Measurements from ENCODE around the gene PCOLCE2. TPM values are rescaled to one million over a fixed set of nuclear protein-coding genes. Genes with fewer than 3 reads are reported as not detected.

The PCOLCE2 gene
- total RNA-seq, 4 donors from 2014 or later: 10.4 to 17.1 (median 12.8) TPM

GRCh38 chr3:142909282-142909681 is 20.4 kb upstream of the PCOLCE2 start:
- WGBS, 2 donors: 88% methylated on average over 3 of the region's 3 CpGs
- intact Hi-C loops (cut with DNase I; ENCODE audit: low total_unique reads): no loop called here
- H3K4me3 ChIP-seq (ENCODE audit: low read depth, poor library complexity, severe bottlenecking): no peak overlapping the region
- no peak for TF ChIP-seq CTCF (IDR thresholded peaks at IDR 0.05)
- DNase-seq (ENCODE audit: low spot score in 2 of 2): no peak

GRCh38 chr3:142907996-142908395 is 19.1 kb upstream of the PCOLCE2 start:
- intact Hi-C loops (cut with DNase I; ENCODE audit: low total_unique reads): no loop called here
- no peak for DNase-seq (ENCODE audit: low spot score in 2 of 2)
- WGBS, 2 donors: 30 to 40% methylated on average over 1 of the region's 1 CpG
- H3K4me3 ChIP-seq (ENCODE audit: low read depth, poor library complexity, severe bottlenecking): no peak overlapping the region
- TF ChIP-seq CTCF (IDR thresholded peaks at IDR 0.05) (no peak), POLR2A (IDR thresholded peaks at IDR 0.05) (no peak)

- no peak for DNase-seq (ENCODE audit: low spot score in 2 of 2)
- no peak for TF ChIP-seq POLR2A (IDR thresholded peaks at IDR 0.05)
- no peak for TF ChIP-seq CTCF (IDR thresholded peaks at IDR 0.05)
- no peak overlapping the region for H3K4me3 ChIP-seq (ENCODE audit: low read depth, poor library complexity, severe bottlenecking)
- intact Hi-C loops (cut with DNase I; ENCODE audit: low total_unique reads): no loop called here
- 63 to 66% methylated on average over 11 of the region's 11 CpGs for WGBS, 2 donors
Observed at GRCh38 chr3:142904639-142905436, 16.0 kb upstream of the PCOLCE2 start.

- 73 to 83% methylated on average over 2 of the region's 2 CpGs for WGBS, 2 donors
- intact Hi-C loops (cut with DNase I; ENCODE audit: low total_unique reads): no loop called here
- no peak for DNase-seq (ENCODE audit: low spot score in 2 of 2)
- TF ChIP-seq CTCF (IDR thresholded peaks at IDR 0.05) (no peak), POLR2A (IDR thresholded peaks at IDR 0.05) (no peak)
- H3K4me3 ChIP-seq (ENCODE audit: low read depth, poor library complexity, severe bottlenecking): no peak overlapping the region
Observed at GRCh38 chr3:142902356-142902755, 13.5 kb upstream of the PCOLCE2 start.

GRCh38 chr3:142898346-142899213 is 9.7 kb upstream of the PCOLCE2 start:
- 78 to 79% methylated on average over 3 of the region's 3 CpGs for WGBS, 2 donors
- H3K4me3 ChIP-seq (ENCODE audit: low read depth, poor library complexity, severe bottlenecking): no peak overlapping the region
- TF ChIP-seq POLR2A (IDR thresholded peaks at IDR 0.05): no peak
- TF ChIP-seq CTCF (IDR thresholded peaks at IDR 0.05): no peak
- intact Hi-C loops (cut with DNase I; ENCODE audit: low total_unique reads): no loop called here
- no peak for DNase-seq (ENCODE audit: low spot score in 2 of 2)
